GM12878 (cell line): ENCODE data around the gene MSANTD2. TPM values are rescaled to one million over a fixed set of nuclear protein-coding genes. Genes with fewer than 3 reads are reported as not detected.

Experiments used
- ATAC-seq: fragments of 200-7000 bp; cut with Tn5 transposase; 3 replicates; pipeline ENCODE4 v1.9.1; 2020; ENCODE audit warnings: mild to moderate bottlenecking, moderate library complexity
- BruUV-seq: library from RNA; stranded (reverse); fragments of 400-500 nt; replicated peaks from 2 replicates; lab custom pipeline; 2021; lab: Mats Ljungman, UMichigan
- CTCF ChIA-PET: fragments of 300-600 bp; sonication (Branson Sonifier 250); formaldehyde crosslinking; extraction: SDS; loops from one replicate; lab custom pipeline; 2021; ENCODE audit warnings: inconsistent platforms; lab: Yijun Ruan, JAX
- POLR2A ChIA-PET: fragments of 350-600 bp; formaldehyde crosslinking; extraction: SDS; loops from one replicate; lab custom pipeline; 2021; ENCODE audit warnings: inconsistent platforms; lab: Charles Lee
- RAD21 ChIA-PET: fragments of 300-600 bp; sonication (Branson Sonifier 250); formaldehyde crosslinking; loops from one replicate; lab custom pipeline; 2023; ENCODE audit warnings: antibody characterized with exemption; ENCODE audit not compliant: unreplicated experiment; lab: Charles Lee
- SMC1A ChIA-PET: fragments of 300-600 bp; sonication (Branson Sonifier 250); formaldehyde crosslinking; loops from one replicate; lab custom pipeline; 2023; ENCODE audit not compliant: unreplicated experiment, uncharacterized antibody; lab: Charles Lee
- DNase-seq: peaks from one replicate; pipeline ENCODE4 v3.0.0-alpha.2; 2011; ENCODE audit warnings: low read depth, low spot score
- FAIRE-seq: peaks from 3 replicates; lab custom pipeline; 2011; peaks lifted over from hg19 to GRCh38; lab: Jason Lieb, UNC
- H2AFZ ChIP-seq: 2 replicates; pipeline ENCODE4 v1.6.0; 2011; ENCODE audit warnings: low read depth, low read length, control low read depth; ENCODE audit not compliant: control insufficient read depth
- H3K27ac ChIP-seq: 2 replicates; pipeline ENCODE4 v1.5.1; 2011; ENCODE audit warnings: control low read depth; ENCODE audit not compliant: control insufficient read depth, insufficient read depth
- H3K27me3 ChIP-seq, 2 experiments: replicated peaks in 1 of 2; 2 replicates each; pipeline versions ENCODE4 v1.6.0 to v1.6.1; 2011; ENCODE audit warnings: low read length in 1 of 2; ENCODE audit not compliant: control insufficient read depth in 2 of 2, insufficient read depth in 2 of 2
- H3K36me3 ChIP-seq, 2 experiments: 2 replicates each; pipeline ENCODE4 v1.5.1; 2011; ENCODE audit warnings: low read length in 1 of 2; ENCODE audit not compliant: control insufficient read depth in 2 of 2, insufficient read depth in 2 of 2
- H3K4me1 ChIP-seq: 2 replicates; pipeline ENCODE4 v1.6.1; 2011; ENCODE audit warnings: mild to moderate bottlenecking, low read length, moderate library complexity, mixed read lengths; ENCODE audit not compliant: control insufficient read depth, insufficient read depth
- H3K4me2 ChIP-seq: 2 replicates; pipeline ENCODE4 v1.6.0; 2011; ENCODE audit warnings: control low read depth; ENCODE audit not compliant: control insufficient read depth, insufficient read depth
- H3K4me3 ChIP-seq: fragments of 200-600 bp; sonication (generic); 2 replicates; pipeline ENCODE4 v1.5.1; 2016
- H3K79me2 ChIP-seq: 2 replicates; pipeline ENCODE4 v1.6.0; 2011; ENCODE audit warnings: low read length; ENCODE audit not compliant: control insufficient read depth, insufficient read depth
- H3K9ac ChIP-seq: 2 replicates; pipeline ENCODE4 v1.8.0; 2011; ENCODE audit warnings: low read length, control low read depth, mixed read lengths; ENCODE audit not compliant: control insufficient read depth, insufficient read depth
- H3K9me3 ChIP-seq: replicated peaks from 3 replicates; pipeline ENCODE4 v1.5.1; 2011; ENCODE audit warnings: mild to moderate bottlenecking, low read length; ENCODE audit not compliant: control insufficient read depth, insufficient read depth
- H4K20me1 ChIP-seq: 2 replicates; pipeline ENCODE4 v1.6.0; 2011; ENCODE audit not compliant: control insufficient read depth, insufficient read depth
- EP300 ChIP-seq, 2 experiments: fragments of 150-350 bp in 1 of 2; IDR thresholded peaks; 2 replicates each; pipeline ENCODE4 v1.6.1; 2011 to 2012; ENCODE audit warnings: low read depth in 2 of 2, low read length in 2 of 2, borderline replicate concordance in 1 of 2, improper control_type of control experiment in 1 of 2, inconsistent platforms in 1 of 2; ENCODE audit not compliant: control insufficient read depth in 1 of 2
- NFYA ChIP-seq: IDR thresholded peaks from 2 replicates; pipeline ENCODE4 v1.6.1; 2011; ENCODE audit warnings: low read depth, mild to moderate bottlenecking, low read length, improper control_type of control experiment, borderline replicate concordance
- POLR2AphosphoS2 ChIP-seq: IDR thresholded peaks from 2 replicates; pipeline ENCODE4 v1.6.1; 2011; ENCODE audit warnings: low read depth, mild to moderate bottlenecking, low read length, improper control_type of control experiment, moderate library complexity
- SP1 ChIP-seq: IDR thresholded peaks from one replicate; pipeline ENCODE4 v1.6.1; 2011; ENCODE audit warnings: low read depth, low read length
- SREBF1 ChIP-seq: IDR thresholded peaks from 2 replicates; pipeline ENCODE4 v1.6.1; 2012; ENCODE audit warnings: mild to moderate bottlenecking, low read length
- TCF3 ChIP-seq: IDR thresholded peaks from 2 replicates; pipeline ENCODE4 v1.6.1; 2012; ENCODE audit warnings: low read depth, mild to moderate bottlenecking, low read length, borderline replicate concordance; ENCODE audit not compliant: insufficient read depth
- WGBS: methylation state at CpG from one replicate; pipeline ENCODE4 v1.1.6; 2016; ENCODE audit warnings: low lambda C conversion rate; ENCODE audit not compliant: insufficient replicate concordance, insufficient coverage; ENCODE audit errors: missing lambda C conversion rate; 5-methylcytosine and 5-hydroxymethylcytosine counted together
- in situ Hi-C: fragments of 300-500 bp; cut with MboI; formaldehyde crosslinking; loops from 9 replicates; pipeline ENCODE4 v1.14.3; 2018; ENCODE audit warnings: mixed read lengths
- intact Hi-C: fragments of 100-400 bp; cut with micrococcal nuclease; formaldehyde crosslinking; loops from one replicate; pipeline ENCODE4 v1.14.2; 2022; ENCODE audit not compliant: unreplicated experiment
- polyA plus RNA-seq, 11 experiments: library from polyadenylated mRNA; depleted of rRNA in 4 of 11; unstranded in 6 of 11; stranded (reverse) in 5 of 11; fragments of >200 nt; fragmentation: Nextera tagmentation in 4 of 11; fragmentation: Illumina TruSeq in 1 of 11; extraction: Ambion mirVana in 4 of 11; extraction: Trizol in 1 of 11; gene quantifications; 1 replicate in 1 of 11; 2 replicates in 10 of 11; pipeline versions ENCODE4 v1.2.1 to v1.2.3, GENCODE V29; 2011 to 2016; ENCODE audit warnings: inconsistent platforms in 2 of 11, missing spikeins in 2 of 11, low read depth in 1 of 11
- total RNA-seq, 4 experiments: library from RNA; depleted of rRNA in 3 of 4; stranded (reverse); fragments of >200 nt in 3 of 4; fragmentation: Illumina TruSeq in 1 of 4; extraction: Trizol in 1 of 4; gene quantifications; 2 replicates each; pipeline versions ENCODE4 v1.2.1 to v1.2.3, GENCODE V29; 2013 to 2021
- TF ChIP-seq, protein P1 (sequence below): fragments of 450-650 bp; formaldehyde crosslinking; IDR thresholded peaks from 2 replicates; pipeline ENCODE4 v1.4.0; 2022; ENCODE audit warnings: mild to moderate bottlenecking, moderate library complexity
- TF ChIP-seq, protein P2 (sequence below): IDR thresholded peaks from 2 replicates; pipeline ENCODE4 v1.6.1; 2012; ENCODE audit warnings: improper control_type of control experiment, low read depth, low read length; ENCODE audit not compliant: insufficient replicate concordance
- TF ChIP-seq, protein P3 (sequence below): IDR thresholded peaks from 2 replicates; pipeline ENCODE4 v1.6.1; 2011; ENCODE audit warnings: mild to moderate bottlenecking, low read depth, low read length, moderate library complexity; ENCODE audit not compliant: insufficient replicate concordance
- TF ChIP-seq, protein P4 (sequence below): fragments of 450-650 bp; IDR thresholded peaks from 2 replicates; pipeline ENCODE4 v1.6.1; 2017; ENCODE audit warnings: mild to moderate bottlenecking, low read depth, inconsistent platforms; ENCODE audit not compliant: poor library complexity, severe bottlenecking

The MSANTD2 gene
- total and polyA plus RNA-seq, 10 of the 15 experiments (the other 5 are each of a cell fraction or from before 2014, with no cell fraction given), result 3.0 to 12.4 (median 8.0) TPM

DNA sequence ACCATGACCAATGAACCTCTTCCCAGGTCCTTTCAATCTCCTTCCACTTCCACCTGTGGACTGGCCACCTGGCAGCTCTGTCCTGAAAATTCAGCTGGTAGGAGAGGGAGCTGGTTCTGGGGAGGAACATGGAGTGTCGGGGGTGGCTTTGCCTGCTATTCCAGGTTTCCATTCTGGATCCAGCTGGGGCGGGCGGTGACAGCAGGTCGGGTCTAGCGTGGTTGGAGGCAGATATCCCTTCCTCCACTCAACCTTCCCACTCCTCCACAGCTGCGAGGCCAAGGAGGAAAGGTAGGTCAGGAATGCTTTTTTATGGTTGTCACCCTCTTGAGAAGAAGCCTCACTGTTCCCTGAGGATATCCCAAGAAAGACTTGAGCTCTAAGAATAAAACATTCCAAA lies 57.2 kb downstream of the MSANTD2 start:
- Histone ChIP-seq H3K27ac (no peak overlapping the region), H3K36me3 (no peaks in the 10 kb centered on the region), H3K9me3 (no peaks in the 10 kb centered on the region), H3K4me2 (no peak overlapping the region), H4K20me1 (no peaks in the 10 kb centered on the region), H3K4me1 (peaks cover 14% of the 10 kb centered on the region), H3K9ac (no peak overlapping the region), H3K4me3 (no peak overlapping the region), H3K27me3 (peaks cover 0 to 2% of the 10 kb centered on the region in 2 experiments; a peak in 1 of 4 replicates), H3K79me2 (no peaks in the 10 kb centered on the region), H2AFZ (no peak overlapping the region)
- CTCF ChIA-PET, result interaction anchor here (1.3 to 12.2 kb wide), 5 partner anchors 18 to 98 kb away, joined by 3 to 202 read pairs (median 7); partner anchors contain the start of genes ESAM, SIAE and SPA17
- BruUV-seq, result no TSS peak
- DNase-seq, result no peak
- WGBS, result 55% methylated on average over 4 of the region's 6 CpGs
- ATAC-seq, result no peak
- POLR2A ChIA-PET, result interaction anchor here (0.6 to 1.1 kb wide), 2 partner anchors 18 to 27 kb away, joined by 3 to 5 read pairs; no protein-coding TSS in a partner anchor
- RAD21 ChIA-PET, result interaction anchor here (1.1 kb wide), 1 partner anchor 36 kb away, joined by 3 read pairs; no protein-coding TSS in a partner anchor
- no peak for FAIRE-seq
- intact Hi-C loops (no loop called here), in situ Hi-C loops (no loop called here)
- SMC1A ChIA-PET, result interaction anchor here (1.1 to 7.0 kb wide), 4 partner anchors 18 to 73 kb away, joined by 3 to 91 read pairs (median 20); partner anchors contain the start of gene ESAM
- no peak for TF ChIP-seq SREBF1
- TF ChIP-seq, protein P1, sequence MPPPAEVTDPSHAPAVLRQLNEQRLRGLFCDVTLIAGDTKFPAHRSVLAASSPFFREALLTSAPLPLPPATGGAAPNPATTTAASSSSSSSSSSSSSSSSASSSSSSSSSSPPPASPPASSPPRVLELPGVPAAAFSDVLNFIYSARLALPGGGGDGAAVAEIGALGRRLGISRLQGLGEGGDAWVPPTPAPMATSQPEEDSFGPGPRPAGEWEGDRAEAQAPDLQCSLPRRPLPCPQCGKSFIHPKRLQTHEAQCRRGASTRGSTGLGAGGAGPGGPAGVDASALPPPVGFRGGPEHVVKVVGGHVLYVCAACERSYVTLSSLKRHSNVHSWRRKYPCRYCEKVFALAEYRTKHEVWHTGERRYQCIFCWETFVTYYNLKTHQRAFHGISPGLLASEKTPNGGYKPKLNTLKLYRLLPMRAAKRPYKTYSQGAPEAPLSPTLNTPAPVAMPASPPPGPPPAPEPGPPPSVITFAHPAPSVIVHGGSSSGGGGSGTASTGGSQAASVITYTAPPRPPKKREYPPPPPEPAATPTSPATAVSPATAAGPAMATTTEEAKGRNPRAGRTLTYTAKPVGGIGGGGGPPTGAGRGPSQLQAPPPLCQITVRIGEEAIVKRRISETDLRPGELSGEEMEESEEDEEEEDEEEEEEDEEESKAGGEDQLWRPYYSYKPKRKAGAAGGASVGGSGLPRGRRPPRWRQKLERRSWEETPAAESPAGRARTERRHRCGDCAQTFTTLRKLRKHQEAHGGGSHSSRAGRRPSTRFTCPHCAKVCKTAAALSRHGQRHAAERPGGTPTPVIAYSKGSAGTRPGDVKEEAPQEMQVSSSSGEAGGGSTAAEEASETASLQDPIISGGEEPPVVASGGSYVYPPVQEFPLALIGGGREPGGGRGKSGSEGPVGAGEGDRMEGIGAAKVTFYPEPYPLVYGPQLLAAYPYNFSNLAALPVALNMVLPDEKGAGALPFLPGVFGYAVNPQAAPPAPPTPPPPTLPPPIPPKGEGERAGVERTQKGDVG, result no peak
- no peak for TF ChIP-seq TCF3
- no peak for TF ChIP-seq NFYA
- no peak for TF ChIP-seq EP300 (IDR thresholded peaks at IDR 0.05; ENCODE audit: borderline replicate concordance in 1 of 2, control insufficient read depth in 1 of 2, low read depth in 2 of 2, low read length in 2 of 2)
- TF ChIP-seq, protein P2, sequence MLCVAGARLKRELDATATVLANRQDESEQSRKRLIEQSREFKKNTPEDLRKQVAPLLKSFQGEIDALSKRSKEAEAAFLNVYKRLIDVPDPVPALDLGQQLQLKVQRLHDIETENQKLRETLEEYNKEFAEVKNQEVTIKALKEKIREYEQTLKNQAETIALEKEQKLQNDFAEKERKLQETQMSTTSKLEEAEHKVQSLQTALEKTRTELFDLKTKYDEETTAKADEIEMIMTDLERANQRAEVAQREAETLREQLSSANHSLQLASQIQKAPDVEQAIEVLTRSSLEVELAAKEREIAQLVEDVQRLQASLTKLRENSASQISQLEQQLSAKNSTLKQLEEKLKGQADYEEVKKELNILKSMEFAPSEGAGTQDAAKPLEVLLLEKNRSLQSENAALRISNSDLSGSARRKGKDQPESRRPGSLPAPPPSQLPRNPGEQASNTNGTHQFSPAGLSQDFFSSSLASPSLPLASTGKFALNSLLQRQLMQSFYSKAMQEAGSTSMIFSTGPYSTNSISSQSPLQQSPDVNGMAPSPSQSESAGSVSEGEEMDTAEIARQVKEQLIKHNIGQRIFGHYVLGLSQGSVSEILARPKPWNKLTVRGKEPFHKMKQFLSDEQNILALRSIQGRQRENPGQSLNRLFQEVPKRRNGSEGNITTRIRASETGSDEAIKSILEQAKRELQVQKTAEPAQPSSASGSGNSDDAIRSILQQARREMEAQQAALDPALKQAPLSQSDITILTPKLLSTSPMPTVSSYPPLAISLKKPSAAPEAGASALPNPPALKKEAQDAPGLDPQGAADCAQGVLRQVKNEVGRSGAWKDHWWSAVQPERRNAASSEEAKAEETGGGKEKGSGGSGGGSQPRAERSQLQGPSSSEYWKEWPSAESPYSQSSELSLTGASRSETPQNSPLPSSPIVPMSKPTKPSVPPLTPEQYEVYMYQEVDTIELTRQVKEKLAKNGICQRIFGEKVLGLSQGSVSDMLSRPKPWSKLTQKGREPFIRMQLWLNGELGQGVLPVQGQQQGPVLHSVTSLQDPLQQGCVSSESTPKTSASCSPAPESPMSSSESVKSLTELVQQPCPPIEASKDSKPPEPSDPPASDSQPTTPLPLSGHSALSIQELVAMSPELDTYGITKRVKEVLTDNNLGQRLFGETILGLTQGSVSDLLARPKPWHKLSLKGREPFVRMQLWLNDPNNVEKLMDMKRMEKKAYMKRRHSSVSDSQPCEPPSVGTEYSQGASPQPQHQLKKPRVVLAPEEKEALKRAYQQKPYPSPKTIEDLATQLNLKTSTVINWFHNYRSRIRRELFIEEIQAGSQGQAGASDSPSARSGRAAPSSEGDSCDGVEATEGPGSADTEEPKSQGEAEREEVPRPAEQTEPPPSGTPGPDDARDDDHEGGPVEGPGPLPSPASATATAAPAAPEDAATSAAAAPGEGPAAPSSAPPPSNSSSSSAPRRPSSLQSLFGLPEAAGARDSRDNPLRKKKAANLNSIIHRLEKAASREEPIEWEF, result no peak
- no peak for TF ChIP-seq POLR2AphosphoS2
- no peak for TF ChIP-seq SP1
- TF ChIP-seq, protein P3, sequence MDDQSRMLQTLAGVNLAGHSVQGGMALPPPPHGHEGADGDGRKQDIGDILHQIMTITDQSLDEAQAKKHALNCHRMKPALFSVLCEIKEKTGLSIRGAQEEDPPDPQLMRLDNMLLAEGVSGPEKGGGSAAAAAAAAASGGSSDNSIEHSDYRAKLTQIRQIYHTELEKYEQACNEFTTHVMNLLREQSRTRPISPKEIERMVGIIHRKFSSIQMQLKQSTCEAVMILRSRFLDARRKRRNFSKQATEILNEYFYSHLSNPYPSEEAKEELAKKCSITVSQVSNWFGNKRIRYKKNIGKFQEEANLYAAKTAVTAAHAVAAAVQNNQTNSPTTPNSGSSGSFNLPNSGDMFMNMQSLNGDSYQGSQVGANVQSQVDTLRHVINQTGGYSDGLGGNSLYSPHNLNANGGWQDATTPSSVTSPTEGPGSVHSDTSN, result no peak
- TF ChIP-seq, protein P4, sequence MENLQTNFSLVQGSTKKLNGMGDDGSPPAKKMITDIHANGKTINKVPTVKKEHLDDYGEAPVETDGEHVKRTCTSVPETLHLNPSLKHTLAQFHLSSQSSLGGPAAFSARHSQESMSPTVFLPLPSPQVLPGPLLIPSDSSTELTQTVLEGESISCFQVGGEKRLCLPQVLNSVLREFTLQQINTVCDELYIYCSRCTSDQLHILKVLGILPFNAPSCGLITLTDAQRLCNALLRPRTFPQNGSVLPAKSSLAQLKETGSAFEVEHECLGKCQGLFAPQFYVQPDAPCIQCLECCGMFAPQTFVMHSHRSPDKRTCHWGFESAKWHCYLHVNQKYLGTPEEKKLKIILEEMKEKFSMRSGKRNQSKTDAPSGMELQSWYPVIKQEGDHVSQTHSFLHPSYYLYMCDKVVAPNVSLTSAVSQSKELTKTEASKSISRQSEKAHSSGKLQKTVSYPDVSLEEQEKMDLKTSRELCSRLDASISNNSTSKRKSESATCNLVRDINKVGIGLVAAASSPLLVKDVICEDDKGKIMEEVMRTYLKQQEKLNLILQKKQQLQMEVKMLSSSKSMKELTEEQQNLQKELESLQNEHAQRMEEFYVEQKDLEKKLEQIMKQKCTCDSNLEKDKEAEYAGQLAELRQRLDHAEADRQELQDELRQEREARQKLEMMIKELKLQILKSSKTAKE, result no peak
